Upper lobe of left lung (tissue), 4 donors: ENCODE measurements around the gene XRCC6.

ENCODE experiments used
- POLR2AphosphoS5 ChIP-seq, 2 donors: sonication (generic); formaldehyde crosslinking; IDR thresholded peaks; one replicate each; pipeline ENCODE4 v1.5.1; 2017; ENCODE audit warnings: antibody characterized with exemption in 2 of 2
- TF ChIP-seq, protein P1 (sequence below), 6 experiments: fragments of 450-650 bp in 4 of 6; fragments of 200-600 bp in 2 of 6; sonication (generic) in 2 of 6; IDR thresholded peaks; one replicate each; pipeline ENCODE4 v1.5.1; 2016 to 2019; ENCODE audit warnings: antibody characterized with exemption in 6 of 6

DNA sequence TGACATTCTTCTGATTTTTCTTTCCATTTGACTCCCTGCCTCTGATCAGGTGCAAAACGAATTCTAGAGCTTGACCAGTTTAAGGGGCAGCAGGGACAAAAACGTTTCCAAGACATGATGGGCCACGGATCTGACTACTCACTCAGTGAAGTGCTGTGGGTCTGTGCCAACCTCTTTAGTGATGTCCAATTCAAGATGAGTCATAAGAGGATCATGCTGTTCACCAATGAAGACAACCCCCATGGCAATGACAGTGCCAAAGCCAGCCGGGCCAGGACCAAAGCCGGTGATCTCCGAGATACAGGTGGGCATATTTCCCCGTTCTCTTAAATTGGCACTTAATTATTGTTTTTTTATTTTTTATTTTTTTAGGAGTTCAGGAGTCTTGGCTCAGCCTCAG is 15.4 kb downstream of the XRCC6 start:
- TF ChIP-seq, protein P1, sequence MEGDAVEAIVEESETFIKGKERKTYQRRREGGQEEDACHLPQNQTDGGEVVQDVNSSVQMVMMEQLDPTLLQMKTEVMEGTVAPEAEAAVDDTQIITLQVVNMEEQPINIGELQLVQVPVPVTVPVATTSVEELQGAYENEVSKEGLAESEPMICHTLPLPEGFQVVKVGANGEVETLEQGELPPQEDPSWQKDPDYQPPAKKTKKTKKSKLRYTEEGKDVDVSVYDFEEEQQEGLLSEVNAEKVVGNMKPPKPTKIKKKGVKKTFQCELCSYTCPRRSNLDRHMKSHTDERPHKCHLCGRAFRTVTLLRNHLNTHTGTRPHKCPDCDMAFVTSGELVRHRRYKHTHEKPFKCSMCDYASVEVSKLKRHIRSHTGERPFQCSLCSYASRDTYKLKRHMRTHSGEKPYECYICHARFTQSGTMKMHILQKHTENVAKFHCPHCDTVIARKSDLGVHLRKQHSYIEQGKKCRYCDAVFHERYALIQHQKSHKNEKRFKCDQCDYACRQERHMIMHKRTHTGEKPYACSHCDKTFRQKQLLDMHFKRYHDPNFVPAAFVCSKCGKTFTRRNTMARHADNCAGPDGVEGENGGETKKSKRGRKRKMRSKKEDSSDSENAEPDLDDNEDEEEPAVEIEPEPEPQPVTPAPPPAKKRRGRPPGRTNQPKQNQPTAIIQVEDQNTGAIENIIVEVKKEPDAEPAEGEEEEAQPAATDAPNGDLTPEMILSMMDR (IDR thresholded peaks at IDR 0.05) = no peak
- no peak for TF ChIP-seq POLR2AphosphoS5 (IDR thresholded peaks at IDR 0.05)
